NOMO-1 (cell line): Measurements from ENCODE around the gene ADGRD2.

ENCODE experiments used
- DNase-seq, 2 experiments: peaks; one replicate each; lab custom pipeline; 2025; ENCODE audit not compliant: unreplicated experiment in 2 of 2; lab: John Stamatoyannopoulos, UW

The ADGRD2 gene

DNA sequence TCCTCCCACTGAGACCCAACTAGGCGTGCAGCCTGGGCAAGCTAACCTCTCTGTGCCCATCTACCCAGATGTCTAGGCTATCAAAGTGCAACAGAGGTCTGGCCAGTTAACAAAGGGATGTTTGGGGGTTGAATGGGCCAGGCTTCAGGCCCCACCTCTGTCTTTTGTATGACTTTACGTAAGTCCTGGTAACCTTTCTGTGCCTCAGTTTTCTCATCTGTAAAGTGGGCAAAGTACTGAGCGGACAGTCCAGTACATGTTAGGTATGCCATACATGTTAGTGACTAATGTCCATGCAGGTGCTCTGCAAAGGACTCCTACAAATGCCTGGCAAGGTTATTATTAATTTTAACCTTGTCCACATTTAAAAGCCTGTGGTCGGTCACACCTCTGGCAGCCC lies 43.0 kb downstream of the ADGRD2 start:
- no peak for DNase-seq

DNA sequence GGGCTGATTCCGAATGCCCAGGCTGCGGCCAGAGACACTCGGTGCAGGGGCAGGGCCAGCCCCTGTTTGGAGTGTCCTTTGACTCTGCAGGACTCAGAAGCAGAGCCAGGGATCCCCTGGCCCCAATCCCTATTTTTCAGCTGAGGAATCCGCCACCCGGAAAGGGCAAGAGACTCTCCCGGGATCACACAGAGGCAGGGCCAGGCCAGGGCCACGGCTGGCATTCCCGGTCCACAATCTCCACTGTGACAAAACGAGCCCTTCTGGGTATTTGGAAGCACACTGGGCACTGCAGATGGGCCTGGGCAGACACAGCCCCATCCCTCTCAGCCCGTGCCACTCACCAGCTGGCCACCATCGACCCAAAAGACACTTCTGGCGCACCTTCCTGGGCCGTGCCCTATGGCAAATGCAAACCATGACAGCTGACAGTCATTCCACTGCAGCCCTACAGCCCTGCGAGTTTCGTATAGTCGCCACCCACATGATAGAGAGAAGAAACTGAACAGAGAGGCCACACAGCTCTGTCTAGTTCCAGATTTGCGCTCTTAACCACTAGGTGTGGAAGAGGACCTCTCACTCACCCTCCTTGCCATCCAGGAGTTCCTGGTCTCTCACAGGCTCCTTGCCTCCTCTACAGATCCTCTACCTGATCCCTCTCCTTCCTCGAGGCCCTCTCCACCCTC lies 43.7 kb downstream of the ADGRD2 start:
- DNase-seq = no peak

- no peak for DNase-seq
These were observed 45.1 kb downstream of the ADGRD2 start for GRCh38 chr9:124495126-124496074.

- DNase-seq = no peak
These were observed 45.8 kb downstream of the ADGRD2 start for GRCh38 chr9:124496075-124496449.

DNA sequence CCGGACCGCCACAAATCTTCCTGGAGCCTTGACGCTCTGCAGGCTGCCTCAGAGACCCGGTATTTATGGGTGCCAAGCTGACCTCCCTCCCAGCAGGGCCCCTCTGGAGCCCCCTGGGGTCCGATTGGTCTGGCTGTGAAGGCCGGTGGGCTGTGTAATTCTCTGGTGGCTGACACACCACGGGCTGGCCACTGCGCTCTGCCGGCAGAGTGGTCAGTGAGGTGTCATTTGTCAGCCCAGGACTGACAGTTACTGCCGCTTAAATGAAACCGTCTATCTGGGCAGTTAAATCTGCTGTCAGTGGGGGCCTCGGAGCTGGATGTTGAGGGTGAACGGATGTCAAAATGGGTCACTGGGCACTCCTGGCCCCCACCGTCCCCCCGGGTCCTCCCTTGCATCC lies 46.2 kb downstream of the ADGRD2 start:
- no peak for DNase-seq

GRCh38 chr9:124497441-124497840 lies 47.2 kb downstream of the ADGRD2 start:
- no peak for DNase-seq

DNA sequence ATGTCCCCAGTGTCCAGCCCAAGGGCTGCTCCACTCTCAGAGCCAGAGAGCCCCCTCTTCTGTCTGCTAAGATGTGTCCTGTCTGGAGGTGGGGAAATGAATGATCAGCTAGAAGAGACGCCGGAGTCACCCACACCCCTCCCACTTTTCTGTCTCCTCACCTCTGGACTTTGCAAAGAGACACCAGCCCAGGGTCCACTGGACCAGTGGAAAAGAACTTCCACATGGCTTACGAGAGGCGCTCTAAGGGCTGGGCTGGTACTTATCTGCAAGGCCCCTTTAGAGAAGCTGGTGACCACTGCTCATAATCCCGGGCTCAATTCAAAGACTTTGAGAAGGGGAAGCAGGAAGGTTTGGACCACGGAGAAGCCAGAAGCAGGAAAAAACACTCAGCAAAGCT lies 47.8 kb downstream of the ADGRD2 start:
- DNase-seq = no peak

DNA sequence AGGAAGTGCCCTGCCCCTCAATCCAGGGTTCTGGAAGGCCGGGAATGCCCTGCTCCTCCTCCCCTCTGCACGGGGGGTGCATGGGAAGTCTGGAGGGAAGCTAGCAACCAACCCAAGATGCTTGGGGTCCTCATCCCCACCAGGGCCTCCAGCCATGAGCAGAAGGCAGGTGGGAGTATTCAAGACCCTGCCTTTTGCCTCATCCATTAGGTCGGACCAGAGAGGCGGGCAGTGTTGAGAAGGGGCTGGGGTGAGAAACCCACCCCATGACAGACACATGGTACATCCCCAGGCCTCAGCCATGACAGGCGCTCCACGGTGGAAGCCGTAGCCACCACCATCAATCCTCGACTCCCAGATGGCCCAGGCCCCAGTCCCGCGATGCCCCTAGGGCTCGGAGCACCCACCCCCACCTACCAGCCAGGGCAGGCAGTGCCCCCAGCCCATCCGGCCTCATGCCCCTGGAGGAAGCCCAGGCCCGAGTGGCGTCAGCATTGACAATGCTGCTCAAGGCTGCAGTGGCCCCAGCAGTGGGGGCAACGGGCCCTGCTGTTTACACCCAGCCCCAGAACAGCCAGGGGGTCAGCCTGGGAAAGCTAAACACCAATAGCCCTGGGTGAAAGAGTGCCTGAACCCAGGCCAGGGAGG lies 48.4 kb downstream of the ADGRD2 start:
- no peak for DNase-seq

DNA sequence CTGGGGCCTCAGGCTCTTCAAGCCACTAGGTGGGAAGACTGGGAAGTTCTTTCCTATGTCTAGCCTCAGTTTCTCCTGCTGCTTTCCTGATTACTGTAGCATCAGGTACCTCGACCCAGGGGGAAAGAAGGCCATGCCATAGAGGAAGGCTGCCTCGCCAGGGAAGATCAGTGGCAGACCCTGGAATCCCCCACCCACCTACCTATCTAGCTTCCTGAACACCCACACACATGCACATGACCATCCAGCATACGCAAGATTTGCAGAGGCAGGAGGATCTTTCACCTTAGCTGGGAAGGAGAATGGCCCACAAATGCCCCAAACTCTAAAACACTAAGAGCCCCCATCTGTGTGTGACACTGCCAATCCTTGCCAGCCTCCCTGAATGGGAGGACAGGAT lies 49.0 kb downstream of the ADGRD2 start:
- no peak for DNase-seq

- DNase-seq = no peak
These were observed 50.0 kb downstream of the ADGRD2 start for GRCh38 chr9:124500028-124500795.

- no peak for DNase-seq
These were observed 50.8 kb downstream of the ADGRD2 start for GRCh38 chr9:124500796-124501611.

GRCh38 chr9:124501771-124502320 lies 51.6 kb downstream of the ADGRD2 start:
- no peak for DNase-seq

GRCh38 chr9:124502711-124503702 lies 52.8 kb downstream of the ADGRD2 start:
- DNase-seq = no peak

- no peak for DNase-seq
These were observed 53.7 kb downstream of the ADGRD2 start for GRCh38 chr9:124503713-124504529.

DNA sequence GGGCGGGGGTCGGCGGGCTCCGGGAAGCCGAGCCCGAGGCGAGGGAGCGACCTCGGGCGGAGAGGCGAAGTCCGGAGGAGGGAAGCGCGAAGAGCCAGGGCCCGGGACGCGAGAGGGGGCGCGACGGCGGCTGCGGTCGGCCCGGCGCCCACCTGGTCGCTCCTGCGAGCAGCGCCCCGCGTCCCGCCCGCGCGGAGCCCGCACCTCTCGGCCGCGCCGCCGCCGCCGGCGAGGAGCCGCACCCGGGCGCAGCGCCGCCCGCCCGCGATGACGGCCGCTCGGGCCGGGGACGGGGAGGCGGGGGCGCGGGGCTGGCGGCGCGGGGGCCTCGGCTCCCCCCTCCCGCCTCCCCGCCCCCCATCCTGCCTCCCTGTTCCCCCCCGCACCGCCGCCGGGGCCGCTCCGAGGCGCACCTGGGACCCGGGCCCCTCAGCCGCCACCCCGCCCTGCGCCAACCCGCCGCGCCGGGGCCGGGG lies 54.3 kb downstream of the ADGRD2 start:
- no peak for DNase-seq

DNA sequence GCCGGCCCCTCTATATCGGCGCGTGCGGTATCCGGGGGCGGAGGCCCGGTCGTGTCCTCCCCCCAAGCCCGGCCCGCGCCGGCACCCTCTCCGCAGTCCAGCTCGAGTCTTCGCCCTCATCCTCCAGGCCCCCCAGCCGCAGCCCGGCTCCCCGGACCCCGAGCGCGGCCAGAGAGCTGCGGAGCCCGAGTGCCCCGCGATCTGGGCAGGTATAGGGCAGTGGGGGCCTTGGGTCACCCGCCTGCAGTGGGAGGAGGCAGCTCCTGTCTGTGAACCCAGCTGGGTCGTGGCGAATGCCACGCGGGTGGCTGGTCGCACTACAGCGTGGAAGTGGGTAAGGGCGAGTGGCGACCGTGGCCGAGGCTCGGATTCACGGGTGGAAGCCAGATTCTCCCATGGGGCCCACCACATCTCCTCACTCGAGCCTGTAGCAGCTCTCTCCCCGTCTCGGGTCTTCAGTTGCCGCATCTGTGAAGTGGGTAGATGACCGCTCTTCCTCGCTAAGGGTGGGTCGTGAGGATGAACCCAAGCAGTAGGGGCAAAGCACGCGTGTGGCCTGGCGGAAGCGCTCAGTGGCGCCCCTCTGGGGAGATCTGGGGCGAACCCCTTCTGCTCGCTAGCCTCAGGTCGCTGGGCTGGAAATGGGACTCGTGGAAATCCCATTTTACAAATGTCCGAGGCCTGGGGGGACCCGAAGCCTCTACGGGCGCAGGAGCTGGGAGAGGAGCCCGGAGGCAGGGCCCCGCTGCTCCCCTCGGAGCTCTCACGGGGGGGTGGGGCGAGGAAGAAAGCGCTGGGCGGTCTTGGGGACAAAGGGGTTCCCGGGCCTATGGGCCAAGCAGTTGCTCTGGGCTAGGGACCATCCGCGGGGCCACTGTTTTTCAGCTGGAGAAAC lies 55.0 kb downstream of the ADGRD2 start:
- DNase-seq = no peak
